ENCODE data around the gene RPTOR. TPM values are rescaled to one million over a fixed set of nuclear protein-coding genes. Genes with fewer than 3 reads are reported as not detected.

Gene RPTOR
- total RNA-seq, 1 experiment from 2014 or later: 25.1 TPM

DNA sequence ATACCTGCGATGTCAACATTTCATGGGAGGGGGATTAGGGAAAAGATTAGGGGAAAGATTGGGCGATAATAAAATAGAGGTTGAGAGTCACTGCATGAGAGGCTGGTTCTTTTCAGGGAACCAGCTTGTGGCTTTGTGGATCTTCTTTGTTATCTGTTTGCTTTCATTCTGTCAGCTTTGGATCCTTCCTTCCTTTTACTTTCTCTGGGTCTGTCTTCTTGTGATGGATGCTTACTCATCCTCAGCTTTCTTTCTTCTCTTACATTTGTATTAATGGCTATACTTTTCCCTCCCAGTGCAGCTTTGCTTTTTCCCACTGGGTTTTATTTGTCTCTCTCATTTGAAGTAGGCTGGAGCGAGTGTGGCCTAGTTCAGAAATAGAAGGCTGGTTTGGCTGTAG is 47.1 kb downstream of the RPTOR start:
- Histone ChIP-seq H2BK5ac (ENCODE audit: insufficient read length, low read length) (no peak overlapping the region), H2BK15ac (ENCODE audit: low read depth, low read length) (no peak overlapping the region), H2AK5ac (ENCODE audit: insufficient read length, low read length) (no peak overlapping the region), H3K4ac (ENCODE audit: low read depth, low read length) (no peak overlapping the region), H3K79me1 (ENCODE audit: insufficient read depth, low read depth, low read length, poor library complexity, severe bottlenecking) (peaks cover 7% of the 10 kb centered on the region), H4K5ac (ENCODE audit: insufficient read length, low read depth, low read length) (no peak overlapping the region), H3K79me2 (ENCODE audit: insufficient read depth, low read length) (peaks cover 12% of the 10 kb centered on the region; the same call in 1 of the 2 replicates), H3K4me2 (ENCODE audit: insufficient read depth, insufficient read length, low read length) (no peak overlapping the region), H4K20me1 (ENCODE audit: control insufficient read depth, insufficient read depth, insufficient read length) (no peaks in the 10 kb centered on the region), H3K18ac (ENCODE audit: insufficient read length, low read depth, low read length) (no peak overlapping the region), H2BK12ac (ENCODE audit: insufficient read length, low read depth, low read length) (no peak overlapping the region), H3K4me1 (ENCODE audit: insufficient read depth, low read length) (no peaks in the 10 kb centered on the region), H3K27ac (ENCODE audit: insufficient read length, low read depth, low read length) (no peak overlapping the region), H3T11ph (ENCODE audit: low read length) (no peak overlapping the region), H3K9ac (ENCODE audit: extremely low read depth, insufficient read length, low read length) (no peak overlapping the region), H3K23ac (ENCODE audit: insufficient read length, low read depth, low read length) (no peak overlapping the region), H3K9me3 (ENCODE audit: control insufficient read depth, low read depth, low read length) (no peaks in the 10 kb centered on the region), H2BK20ac (ENCODE audit: low read depth, low read length, poor library complexity, severe bottlenecking) (no peak overlapping the region), H3K27me3 (ENCODE audit: insufficient read depth, low read length) (no peaks in the 10 kb centered on the region), H3K56ac (ENCODE audit: insufficient read length, low read depth, low read length) (no peak overlapping the region), H3K23me2 (ENCODE audit: insufficient read length, low read depth, low read length, poor library complexity, severe bottlenecking) (no peaks in the 10 kb centered on the region), H3K14ac (ENCODE audit: insufficient read depth, low read length) (no peak overlapping the region), H2BK120ac (ENCODE audit: low read depth, low read length, poor library complexity, severe bottlenecking) (no peak overlapping the region), H2AFZ (ENCODE audit: low read length) (no peak overlapping the region), H4K8ac (replicated peaks; ENCODE audit: insufficient read length, low read depth, low read length) (no peak overlapping the region), H4K91ac (ENCODE audit: insufficient read length, low read depth, low read length) (no peak overlapping the region)
- Mint-ChIP-seq H3K27me3 (ENCODE audit: low read depth) (no peaks in the 10 kb centered on the region; the same call in 1 of the 2 replicates), H3K4me1 (peaks cover 11 to 20% of the 10 kb centered on the region in 2 experiments; a peak in 3 of 4 replicates), H3K36me3 (ENCODE audit: insufficient read depth in 1 of 3, low read depth in 3 of 3) (no peaks in the 10 kb centered on the region), H3K4me3 (no peak overlapping the region), H3K9me3 (no peaks in the 10 kb centered on the region), H3K27ac (peak overlapping the region in 2 of 3 experiments; percentile 4 to 23; a peak in 3 of 7 replicates)
- WGBS (ENCODE audit: extremely low coverage, insufficient read length, low lambda C conversion rate): 100% methylated on average over 1 of the region's 3 CpGs
- TF ChIP-seq CTCF (conservative IDR thresholded peaks at IDR 0.05): no peak
- DNase-seq: no peak

Data from H9 (cell line).